ENCODE measurements around the gene KLRD1. TPM values are rescaled to one million over a fixed set of nuclear protein-coding genes. Genes with fewer than 3 reads are reported as not detected.
A peak's percentile ranks its signal among the peaks of the same experiment; 100 is the strongest.

Gene KLRD1
- total RNA-seq (2014; rRNA removed; shearing (Covaris generic)) = 0.08 TPM in 1 of 2 replicates, not detected in the other

DNA sequence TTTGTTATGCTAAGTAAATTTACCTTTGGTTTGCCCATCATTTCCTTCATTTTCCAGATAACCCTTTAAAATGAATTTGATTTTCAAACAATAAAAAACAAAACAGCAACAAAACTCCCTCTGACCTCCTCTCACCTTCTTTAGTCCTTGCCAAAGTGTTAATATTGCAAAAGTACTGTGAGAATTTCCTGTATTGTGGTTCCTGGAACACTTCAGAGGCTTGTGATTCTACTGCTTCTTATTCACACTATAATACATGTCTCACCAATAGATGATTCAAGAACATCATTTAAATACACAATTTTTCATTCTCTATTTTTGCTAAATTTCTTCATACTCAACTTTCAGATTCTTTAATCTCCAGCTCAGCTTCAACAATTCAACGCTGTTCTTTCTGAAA, at the start of gene KLRD1:
TSS of gene KLRD1 (plus strand) at position 241 of the 400 bp plus-strand sequence. CDS start 208 bp downstream, outside the sequence.
- Histone ChIP-seq H3K9me3 (replicated peaks) (no peaks in the 10 kb centered on the region), H3K36me3 (no peaks in the 10 kb centered on the region), H3K4me1 (replicated peaks) (peaks cover 18% of the 10 kb centered on the region), H3K4me3 (no peak within 1 kb of the TSS), H3K27ac (no peak within 1 kb of the TSS), H3K27me3 (replicated peaks) (0 out of 2 replicates have a peak, but pooled peaks cover 2% of the 10 kb centered on the region)
- no peak for DNase-seq (ENCODE audit: low read depth in 1 of 2, low spot score in 2 of 2)

GRCh38 chr12:10260927-10261326, 46.7 kb upstream of the KLRD1 start:
- H3K36me3 ChIP-seq = no peaks in the 10 kb centered on the region
- no peak overlapping the region for H3K4me3 ChIP-seq
- no peak for DNase-seq (ENCODE audit: low read depth in 1 of 2, low spot score in 2 of 2)
- H3K27me3 ChIP-seq (replicated peaks) = no peaks in the 10 kb centered on the region
- H3K9me3 ChIP-seq (replicated peaks) = no peaks in the 10 kb centered on the region
- H3K4me1 ChIP-seq (replicated peaks) = no peaks in the 10 kb centered on the region
- no peak overlapping the region for H3K27ac ChIP-seq

DNA sequence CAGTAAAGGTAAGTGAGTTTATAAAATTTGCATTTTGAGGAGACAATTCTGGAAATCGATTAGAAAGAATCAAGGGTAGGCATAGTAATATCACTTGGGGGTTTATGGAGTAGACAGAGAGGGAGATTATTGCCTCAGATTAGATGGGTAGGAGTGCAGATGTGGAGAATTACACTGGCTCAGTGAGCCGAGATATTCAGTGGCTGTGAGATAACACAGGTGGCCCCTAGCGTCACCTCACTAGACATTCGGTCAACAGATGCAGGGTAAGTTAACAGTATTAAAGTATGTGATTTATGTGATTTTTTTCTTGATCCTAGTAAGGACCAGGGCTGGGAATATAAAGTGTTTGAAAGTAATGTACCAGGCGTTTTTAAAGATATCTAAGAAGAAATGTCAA, 39.6 kb upstream of the KLRD1 start:
- Histone ChIP-seq H3K27me3 (replicated peaks) (0 out of 2 replicates have a peak, but pooled peaks cover 6% of the 10 kb centered on the region), H3K27ac (no peak overlapping the region), H3K9me3 (replicated peaks) (no peaks in the 10 kb centered on the region), H3K36me3 (no peaks in the 10 kb centered on the region), H3K4me3 (no peak overlapping the region), H3K4me1 (replicated peaks) (no peaks in the 10 kb centered on the region)
- DNase-seq (ENCODE audit: low read depth in 1 of 2, low spot score in 2 of 2) = no peak

- H3K27ac ChIP-seq = no peak overlapping the region
- H3K4me3 ChIP-seq = no peak overlapping the region
These were observed 35.2 kb upstream of the KLRD1 start for GRCh38 chr12:10272467-10272866.

GRCh38 chr12:10276774-10277173, 30.9 kb upstream of the KLRD1 start:
- H3K9me3 ChIP-seq (replicated peaks) = no peaks in the 10 kb centered on the region
- no peaks in the 10 kb centered on the region for H3K4me1 ChIP-seq (replicated peaks)
- DNase-seq (ENCODE audit: low read depth in 1 of 2, low spot score in 2 of 2) = no peak
- H3K27ac ChIP-seq = no peak overlapping the region
- H3K27me3 ChIP-seq (replicated peaks) = no peaks in the 10 kb centered on the region
- no peaks in the 10 kb centered on the region for H3K36me3 ChIP-seq
- no peak overlapping the region for H3K4me3 ChIP-seq

More at GRCh38 chr12:10272467-10272866, 35.2 kb upstream of the KLRD1 start:
- Histone ChIP-seq H3K36me3 (no peaks in the 10 kb centered on the region), H3K9me3 (replicated peaks) (no peaks in the 10 kb centered on the region), H3K27me3 (replicated peaks) (0 out of 2 replicates have a peak, but pooled peaks cover 6% of the 10 kb centered on the region), H3K4me1 (replicated peaks) (no peaks in the 10 kb centered on the region)
- no peak for DNase-seq (ENCODE audit: low read depth in 1 of 2, low spot score in 2 of 2)

GRCh38 chr12:10278104-10278503, 29.6 kb upstream of the KLRD1 start:
- H3K36me3 ChIP-seq = no peaks in the 10 kb centered on the region
- H3K4me3 ChIP-seq = no peak overlapping the region
- H3K27ac ChIP-seq = no peak overlapping the region
- no peaks in the 10 kb centered on the region for H3K4me1 ChIP-seq (replicated peaks)
- no peak for DNase-seq (ENCODE audit: low read depth in 1 of 2, low spot score in 2 of 2)
- H3K27me3 ChIP-seq (replicated peaks) = no peaks in the 10 kb centered on the region
- no peaks in the 10 kb centered on the region for H3K9me3 ChIP-seq (replicated peaks)

DNA sequence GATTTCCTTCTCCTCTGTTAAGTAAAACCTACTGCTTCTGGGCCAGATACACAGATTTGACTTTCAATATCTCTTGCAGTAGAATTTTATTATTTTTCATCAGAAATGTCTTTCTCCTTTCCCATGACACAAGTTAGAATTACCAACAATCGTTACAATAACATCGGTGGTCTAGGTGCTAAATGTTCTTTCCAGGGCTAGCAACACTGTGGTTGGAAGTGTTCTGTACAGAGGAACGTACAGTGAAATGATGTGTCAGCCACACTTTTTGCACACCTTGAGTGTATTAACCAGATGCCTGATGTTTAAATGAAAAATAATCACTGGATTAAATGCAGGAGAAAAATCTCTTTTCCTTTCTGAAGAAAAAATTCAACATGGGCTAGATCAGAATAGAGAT, 27.7 kb upstream of the KLRD1 start:
- no peaks in the 10 kb centered on the region for H3K4me1 ChIP-seq (replicated peaks)
- DNase-seq (ENCODE audit: low read depth in 1 of 2, low spot score in 2 of 2) = no peak
- H3K27me3 ChIP-seq (replicated peaks) = no peaks in the 10 kb centered on the region
- no peak overlapping the region for H3K27ac ChIP-seq
- H3K4me3 ChIP-seq = no peak overlapping the region
- no peaks in the 10 kb centered on the region for H3K9me3 ChIP-seq (replicated peaks)
- H3K36me3 ChIP-seq = no peaks in the 10 kb centered on the region

DNA sequence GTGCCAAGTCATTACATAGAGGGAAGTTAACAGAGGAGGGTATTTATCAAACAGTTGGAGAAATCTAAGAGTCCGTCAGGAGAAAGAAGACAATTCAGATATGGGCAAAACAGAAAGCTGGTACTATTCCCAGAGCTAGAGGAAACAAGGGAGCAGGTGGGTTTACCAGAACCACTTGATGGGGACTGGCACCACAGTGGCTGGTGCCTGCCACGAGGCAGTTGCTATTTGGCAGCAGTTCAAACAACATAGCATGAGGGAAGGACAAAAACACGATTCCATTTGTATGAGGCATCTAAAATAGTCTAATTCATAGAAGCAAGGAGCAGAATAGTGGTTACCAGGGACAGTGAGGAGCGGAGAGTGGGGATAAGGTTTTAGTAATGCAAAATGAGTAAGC, 24.6 kb upstream of the KLRD1 start:
- Histone ChIP-seq H3K27ac (no peak overlapping the region), H3K36me3 (no peaks in the 10 kb centered on the region), H3K4me3 (no peak overlapping the region), H3K27me3 (replicated peaks) (no peaks in the 10 kb centered on the region), H3K9me3 (replicated peaks) (no peaks in the 10 kb centered on the region), H3K4me1 (replicated peaks) (no peaks in the 10 kb centered on the region)
- no peak for DNase-seq (ENCODE audit: low read depth in 1 of 2, low spot score in 2 of 2)

GRCh38 chr12:10285919-10286318, 21.8 kb upstream of the KLRD1 start:
- H3K9me3 ChIP-seq (replicated peaks) = no peaks in the 10 kb centered on the region
- no peak for DNase-seq (ENCODE audit: low read depth in 1 of 2, low spot score in 2 of 2)
- no peaks in the 10 kb centered on the region for H3K36me3 ChIP-seq
- H3K4me1 ChIP-seq (replicated peaks) = no peaks in the 10 kb centered on the region
- no peaks in the 10 kb centered on the region for H3K27me3 ChIP-seq (replicated peaks)
- H3K27ac ChIP-seq = no peak overlapping the region
- H3K4me3 ChIP-seq = no peak overlapping the region

DNA sequence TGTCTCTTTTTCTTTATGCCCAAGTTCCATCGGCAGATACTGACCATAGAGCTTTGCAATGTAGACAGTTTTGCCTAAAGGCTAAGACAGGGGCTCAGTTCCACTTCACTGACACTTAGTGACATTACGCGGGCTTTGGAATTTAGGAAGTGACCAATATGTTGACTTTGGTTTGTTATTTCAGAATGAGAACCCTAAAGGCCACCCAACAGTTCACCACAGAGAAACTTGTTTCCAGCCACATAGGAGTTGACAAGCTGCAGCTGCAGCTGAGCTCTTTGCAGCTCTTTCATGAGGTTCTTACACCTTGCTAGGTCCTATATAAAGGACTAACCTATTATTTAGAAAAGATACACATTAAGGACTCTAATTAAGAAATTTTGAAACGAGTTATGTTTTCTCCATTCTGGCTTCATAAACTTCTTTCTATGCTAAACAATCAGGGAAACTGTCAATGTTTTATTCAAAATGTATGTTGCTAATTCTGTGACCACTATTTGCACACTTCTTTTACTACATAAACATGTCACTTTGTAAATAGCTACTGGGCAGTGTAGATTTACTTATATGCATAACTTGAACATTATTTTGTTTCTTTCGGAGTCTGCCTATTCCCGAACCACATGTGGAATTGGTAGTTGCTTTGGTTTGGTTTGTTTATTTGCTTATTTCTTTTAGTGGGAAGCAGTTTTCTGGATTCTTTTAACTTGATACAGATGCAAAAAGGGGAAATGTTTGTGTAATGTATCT, 18.5 kb upstream of the KLRD1 start:
- DNase-seq (ENCODE audit: low read depth in 1 of 2, low spot score in 2 of 2) = no peak
- no peaks in the 10 kb centered on the region for H3K4me1 ChIP-seq (replicated peaks)
- no peak overlapping the region for H3K27ac ChIP-seq
- no peak overlapping the region for H3K4me3 ChIP-seq
- no peaks in the 10 kb centered on the region for H3K36me3 ChIP-seq
- no peaks in the 10 kb centered on the region for H3K27me3 ChIP-seq (replicated peaks)
- H3K9me3 ChIP-seq (replicated peaks) = no peaks in the 10 kb centered on the region

GRCh38 chr12:10291030-10291429, 16.6 kb upstream of the KLRD1 start:
- Histone ChIP-seq H3K27me3 (replicated peaks) (no peaks in the 10 kb centered on the region), H3K9me3 (replicated peaks) (no peaks in the 10 kb centered on the region), H3K4me3 (no peak overlapping the region), H3K36me3 (no peaks in the 10 kb centered on the region), H3K4me1 (replicated peaks) (no peaks in the 10 kb centered on the region), H3K27ac (no peak overlapping the region)
- DNase-seq (ENCODE audit: low read depth in 1 of 2, low spot score in 2 of 2) = no peak

- Histone ChIP-seq H3K4me3 (no peak overlapping the region), H3K27me3 (replicated peaks) (no peaks in the 10 kb centered on the region), H3K4me1 (replicated peaks) (no peaks in the 10 kb centered on the region), H3K27ac (no peak overlapping the region), H3K9me3 (replicated peaks) (no peaks in the 10 kb centered on the region), H3K36me3 (no peaks in the 10 kb centered on the region)
- DNase-seq (ENCODE audit: low read depth in 1 of 2, low spot score in 2 of 2) = no peak
These were observed 14.5 kb upstream of the KLRD1 start for GRCh38 chr12:10293151-10293550.

GRCh38 chr12:10293570-10294227, 14.0 kb upstream of the KLRD1 start:
- no peaks in the 10 kb centered on the region for H3K4me1 ChIP-seq (replicated peaks)
- H3K36me3 ChIP-seq = no peaks in the 10 kb centered on the region
- H3K4me3 ChIP-seq = no peak overlapping the region
- H3K27ac ChIP-seq = no peak overlapping the region
- no peaks in the 10 kb centered on the region for H3K9me3 ChIP-seq (replicated peaks)
- no peak for DNase-seq (ENCODE audit: low read depth in 1 of 2, low spot score in 2 of 2)
- H3K27me3 ChIP-seq (replicated peaks) = no peaks in the 10 kb centered on the region

GRCh38 chr12:10301103-10301502, 6.6 kb upstream of the KLRD1 start:
- Histone ChIP-seq H3K27me3 (replicated peaks) (no peaks in the 10 kb centered on the region), H3K9me3 (replicated peaks) (no peaks in the 10 kb centered on the region), H3K36me3 (no peaks in the 10 kb centered on the region), H3K27ac (peak overlapping the region; percentile 74), H3K4me3 (no peak overlapping the region), H3K4me1 (replicated peaks) (peaks cover 43% of the 10 kb centered on the region)
- peak; percentile 90 to 92 for DNase-seq (ENCODE audit: low read depth in 1 of 2, low spot score in 2 of 2)
